SK-N-SH treated with all-trans-retinoic acid at 6 μM for 48 hours (cell line): Measurements from ENCODE around the gene TRIM40.
"Not testable (repeated sequence)": the region's sequence is repeated elsewhere in the genome, so short reads cannot be mapped to it uniquely, and the experiment has no call there.

Source experiments
- ATAC-seq: fragments of 200-7000 bp; cut with Tn5 transposase; 3 replicates; pipeline ENCODE4 v1.9.1; 2020; ENCODE audit warnings: mild to moderate bottlenecking, moderate library complexity
- ARNTL ChIP-seq: fragments of 450-650 bp; formaldehyde crosslinking; IDR thresholded peaks from 2 replicates; pipeline ENCODE4 v1.5.0; 2020; ENCODE audit warnings: low read depth, mild to moderate bottlenecking, moderate library complexity, borderline replicate concordance
- BACH2 ChIP-seq: fragments of 250-450 bp; sonication (Bioruptor Pico); IDR thresholded peaks from 2 replicates; pipeline ENCODE4 v1.9.0; 2021; ENCODE audit warnings: mild to moderate bottlenecking, borderline replicate concordance
- CSDC2 ChIP-seq: fragments of 250-450 bp; sonication (Bioruptor Pico); IDR thresholded peaks from 2 replicates; pipeline ENCODE4 v1.5.0; 2020; ENCODE audit warnings: mild to moderate bottlenecking, moderate library complexity
- ESRRG ChIP-seq: fragments of 250-450 bp; sonication (Bioruptor Pico); IDR thresholded peaks from 2 replicates; pipeline ENCODE4 v1.6.1; 2021; ENCODE audit warnings: mild to moderate bottlenecking
- ISL1 ChIP-seq: fragments of 250-450 bp; sonication (Bioruptor Pico); IDR thresholded peaks from 2 replicates; pipeline ENCODE4 v2.1.2; 2022; ENCODE audit warnings: mild to moderate bottlenecking, moderate library complexity
- OSR1 ChIP-seq: fragments of 250-450 bp; sonication (Bioruptor Pico); IDR thresholded peaks from 2 replicates; pipeline ENCODE4 v1.8.0; 2022; ENCODE audit warnings: moderate library complexity, mild to moderate bottlenecking, inconsistent platforms
- RARB ChIP-seq: fragments of 250-450 bp; sonication (Bioruptor Pico); IDR thresholded peaks from 2 replicates; pipeline ENCODE4 v1.8.0; 2021; ENCODE audit warnings: mild to moderate bottlenecking, moderate library complexity
- SNAI2 ChIP-seq: fragments of 250-450 bp; sonication (Bioruptor Pico); IDR thresholded peaks from 2 replicates; pipeline ENCODE4 v1.5.0; 2020; ENCODE audit warnings: mild to moderate bottlenecking, moderate library complexity
- TCF4 ChIP-seq: fragments of 250-450 bp; sonication (Bioruptor Pico); IDR thresholded peaks from 2 replicates; pipeline ENCODE4 v1.8.0; 2021; ENCODE audit warnings: mild to moderate bottlenecking, moderate library complexity, borderline replicate concordance
- TOX ChIP-seq: fragments of 250-450 bp; sonication (Bioruptor Pico); IDR thresholded peaks from 2 replicates; pipeline ENCODE4 v1.8.0; 2021; ENCODE audit warnings: mild to moderate bottlenecking, moderate library complexity, borderline replicate concordance
- ZC3H10 ChIP-seq: fragments of 250-450 bp; sonication (Bioruptor Pico); IDR thresholded peaks from 2 replicates; pipeline ENCODE4 v1.5.1; 2021; ENCODE audit warnings: mild to moderate bottlenecking, moderate library complexity
- ZFP3 ChIP-seq: fragments of 250-450 bp; sonication (Bioruptor Pico); IDR thresholded peaks from 2 replicates; pipeline ENCODE4 v1.5.0; 2020; ENCODE audit warnings: mild to moderate bottlenecking, moderate library complexity
- ZFP30 ChIP-seq: fragments of 450-650 bp; formaldehyde crosslinking; IDR thresholded peaks from 2 replicates; pipeline ENCODE4 v1.5.0; 2022; ENCODE audit warnings: mild to moderate bottlenecking, moderate library complexity
- ZNF565 ChIP-seq: fragments of 450-650 bp; formaldehyde crosslinking; conservative IDR thresholded peaks from 2 replicates; pipeline ENCODE4 v1.5.0; 2020; ENCODE audit warnings: low read depth, mild to moderate bottlenecking, moderate library complexity
- ZNF8 ChIP-seq: fragments of 450-650 bp; formaldehyde crosslinking; IDR thresholded peaks from 2 replicates; pipeline ENCODE4 v1.5.0; 2020; ENCODE audit warnings: mild to moderate bottlenecking, moderate library complexity
- TF ChIP-seq, protein P1 (sequence below): fragments of 250-450 bp; sonication (Bioruptor Pico); IDR thresholded peaks from 2 replicates; pipeline ENCODE4 v1.5.0; 2020; ENCODE audit warnings: mild to moderate bottlenecking, moderate library complexity
- TF ChIP-seq, protein P2 (sequence below): fragments of 250-450 bp; sonication (Bioruptor Pico); IDR thresholded peaks from 2 replicates; pipeline ENCODE4 v1.8.0; 2020; ENCODE audit warnings: mild to moderate bottlenecking, moderate library complexity, borderline replicate concordance
- TF ChIP-seq, protein P3 (sequence below): fragments of 250-450 bp; sonication (Bioruptor Pico); IDR thresholded peaks from 2 replicates; pipeline ENCODE4 v1.5.1; 2020; ENCODE audit warnings: low read depth, mild to moderate bottlenecking, moderate library complexity
- TF ChIP-seq, protein P4 (sequence below): fragments of 250-450 bp; sonication (Bioruptor Pico); IDR thresholded peaks from 2 replicates; pipeline ENCODE4 v1.5.1; 2021; ENCODE audit warnings: mild to moderate bottlenecking, moderate library complexity
- TF ChIP-seq, protein P5 (sequence below): fragments of 250-450 bp; sonication (Bioruptor Pico); IDR thresholded peaks from 2 replicates; pipeline ENCODE4 v1.8.0; 2021; ENCODE audit warnings: low read depth, mild to moderate bottlenecking, moderate library complexity, borderline replicate concordance

Gene TRIM40

DNA sequence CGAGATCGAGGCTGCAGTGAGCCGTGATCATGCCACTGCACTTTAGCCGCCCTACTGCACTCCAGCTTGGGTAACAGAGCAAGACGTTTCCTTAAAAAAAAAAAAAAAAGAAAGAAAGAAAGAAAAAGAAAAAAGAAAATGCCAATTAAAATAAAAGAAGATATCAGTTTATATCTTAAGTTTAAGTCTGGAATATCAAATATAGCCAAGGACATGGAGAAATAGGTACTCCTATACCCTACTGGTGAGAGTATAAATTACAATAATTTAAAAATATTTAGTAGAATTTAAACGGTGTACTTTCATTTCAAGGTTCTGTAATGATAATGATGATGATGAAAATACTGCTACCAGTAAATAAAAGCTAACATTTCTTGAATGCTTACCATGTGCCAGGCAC, 19.2 kb upstream of the TRIM40 start (continued):
- TF ChIP-seq, protein P1, sequence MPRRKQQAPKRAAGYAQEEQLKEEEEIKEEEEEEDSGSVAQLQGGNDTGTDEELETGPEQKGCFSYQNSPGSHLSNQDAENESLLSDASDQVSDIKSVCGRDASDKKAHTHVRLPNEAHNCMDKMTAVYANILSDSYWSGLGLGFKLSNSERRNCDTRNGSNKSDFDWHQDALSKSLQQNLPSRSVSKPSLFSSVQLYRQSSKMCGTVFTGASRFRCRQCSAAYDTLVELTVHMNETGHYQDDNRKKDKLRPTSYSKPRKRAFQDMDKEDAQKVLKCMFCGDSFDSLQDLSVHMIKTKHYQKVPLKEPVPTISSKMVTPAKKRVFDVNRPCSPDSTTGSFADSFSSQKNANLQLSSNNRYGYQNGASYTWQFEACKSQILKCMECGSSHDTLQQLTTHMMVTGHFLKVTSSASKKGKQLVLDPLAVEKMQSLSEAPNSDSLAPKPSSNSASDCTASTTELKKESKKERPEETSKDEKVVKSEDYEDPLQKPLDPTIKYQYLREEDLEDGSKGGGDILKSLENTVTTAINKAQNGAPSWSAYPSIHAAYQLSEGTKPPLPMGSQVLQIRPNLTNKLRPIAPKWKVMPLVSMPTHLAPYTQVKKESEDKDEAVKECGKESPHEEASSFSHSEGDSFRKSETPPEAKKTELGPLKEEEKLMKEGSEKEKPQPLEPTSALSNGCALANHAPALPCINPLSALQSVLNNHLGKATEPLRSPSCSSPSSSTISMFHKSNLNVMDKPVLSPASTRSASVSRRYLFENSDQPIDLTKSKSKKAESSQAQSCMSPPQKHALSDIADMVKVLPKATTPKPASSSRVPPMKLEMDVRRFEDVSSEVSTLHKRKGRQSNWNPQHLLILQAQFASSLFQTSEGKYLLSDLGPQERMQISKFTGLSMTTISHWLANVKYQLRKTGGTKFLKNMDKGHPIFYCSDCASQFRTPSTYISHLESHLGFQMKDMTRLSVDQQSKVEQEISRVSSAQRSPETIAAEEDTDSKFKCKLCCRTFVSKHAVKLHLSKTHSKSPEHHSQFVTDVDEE = no peak

DNA sequence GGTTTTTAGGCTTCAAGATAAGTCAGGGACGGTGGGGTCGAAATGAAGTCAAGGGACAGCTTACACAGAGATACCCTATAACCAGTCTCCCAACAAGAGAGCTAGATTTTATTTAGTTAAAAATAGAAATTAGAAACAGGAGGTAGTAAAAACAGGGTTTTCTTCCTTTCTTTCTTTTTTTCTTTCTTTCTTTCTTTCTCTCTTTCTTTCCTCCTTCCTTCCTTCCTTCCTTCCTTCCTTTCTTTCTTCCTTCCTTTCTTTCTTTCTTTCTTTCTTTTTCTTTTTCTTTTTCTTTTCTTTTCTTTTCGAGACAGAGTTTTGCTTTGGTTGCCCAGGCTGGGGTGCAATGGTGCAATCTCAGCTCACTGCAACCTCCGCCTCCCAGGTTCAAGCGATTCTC, 17.2 kb upstream of the TRIM40 start:
- ATAC-seq = not testable (repeated sequence)

DNA sequence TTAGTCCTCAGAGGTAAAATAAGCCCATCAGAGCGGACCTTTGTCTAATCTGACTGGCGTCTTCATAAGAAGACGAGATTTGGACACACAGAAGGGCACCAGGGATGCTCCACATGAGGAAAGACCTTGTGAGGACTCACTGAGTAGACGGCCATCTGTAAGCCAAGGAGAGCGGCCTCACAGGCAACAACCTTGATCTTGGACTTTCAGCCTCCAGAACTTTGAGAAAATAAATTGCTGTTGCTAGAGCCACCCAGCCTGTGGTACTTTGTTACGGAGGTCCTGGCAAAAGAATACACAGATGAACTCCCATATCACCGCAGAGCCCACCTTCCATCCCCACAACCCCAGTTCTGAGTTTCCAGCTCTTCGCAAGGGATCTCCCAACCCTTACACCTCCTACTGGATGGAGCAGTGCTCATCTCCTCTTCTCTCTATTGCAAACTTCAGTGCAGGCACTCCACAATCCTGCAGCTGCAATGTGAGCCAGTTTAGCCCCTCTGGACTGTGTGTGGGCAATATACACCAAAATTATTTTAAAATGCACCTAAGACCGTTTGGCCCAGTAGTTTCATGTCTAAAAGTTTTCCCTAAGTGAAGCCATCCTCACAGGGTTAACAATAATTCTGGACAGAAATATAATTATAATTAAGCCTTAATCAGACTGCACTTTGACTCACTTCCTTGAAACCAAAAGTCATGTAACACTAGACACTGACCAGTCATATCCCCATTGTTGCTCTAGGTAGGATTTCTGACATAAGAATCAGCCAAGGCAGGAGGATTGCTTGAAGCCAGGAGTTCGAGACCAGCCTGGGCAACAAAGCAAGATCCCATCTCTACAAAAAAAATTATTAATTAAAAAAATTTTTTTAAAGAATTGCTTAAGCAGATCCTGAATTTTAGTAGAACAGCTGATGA, 14.2 kb upstream of the TRIM40 start:
- ATAC-seq = no peak; the same call in 2 of the 3 replicates
- TF ChIP-seq ZC3H10 (no peak), CSDC2 (CRISPR knock-in tag) (no peak), RARB (no peak), ARNTL (CRISPR knock-in tag) (no peak), ZNF8 (CRISPR knock-in tag) (no peak), TCF4 (CRISPR knock-in tag) (no peak), BACH2 (CRISPR knock-in tag) (no peak), ZNF565 (CRISPR knock-in tag) (no peak), ZFP3 (CRISPR knock-in tag) (no peak), ISL1 (CRISPR knock-in tag) (no peak), ZFP30 (CRISPR knock-in tag) (no peak), SNAI2 (CRISPR knock-in tag) (no peak), ESRRG (CRISPR knock-in tag) (no peak), TOX (CRISPR knock-in tag) (no peak), OSR1 (no peak)
- TF ChIP-seq, protein P2, sequence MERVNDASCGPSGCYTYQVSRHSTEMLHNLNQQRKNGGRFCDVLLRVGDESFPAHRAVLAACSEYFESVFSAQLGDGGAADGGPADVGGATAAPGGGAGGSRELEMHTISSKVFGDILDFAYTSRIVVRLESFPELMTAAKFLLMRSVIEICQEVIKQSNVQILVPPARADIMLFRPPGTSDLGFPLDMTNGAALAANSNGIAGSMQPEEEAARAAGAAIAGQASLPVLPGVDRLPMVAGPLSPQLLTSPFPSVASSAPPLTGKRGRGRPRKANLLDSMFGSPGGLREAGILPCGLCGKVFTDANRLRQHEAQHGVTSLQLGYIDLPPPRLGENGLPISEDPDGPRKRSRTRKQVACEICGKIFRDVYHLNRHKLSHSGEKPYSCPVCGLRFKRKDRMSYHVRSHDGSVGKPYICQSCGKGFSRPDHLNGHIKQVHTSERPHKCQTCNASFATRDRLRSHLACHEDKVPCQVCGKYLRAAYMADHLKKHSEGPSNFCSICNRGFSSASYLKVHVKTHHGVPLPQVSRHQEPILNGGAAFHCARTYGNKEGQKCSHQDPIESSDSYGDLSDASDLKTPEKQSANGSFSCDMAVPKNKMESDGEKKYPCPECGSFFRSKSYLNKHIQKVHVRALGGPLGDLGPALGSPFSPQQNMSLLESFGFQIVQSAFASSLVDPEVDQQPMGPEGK (CRISPR knock-in tag) = no peak
- TF ChIP-seq, protein P3, sequence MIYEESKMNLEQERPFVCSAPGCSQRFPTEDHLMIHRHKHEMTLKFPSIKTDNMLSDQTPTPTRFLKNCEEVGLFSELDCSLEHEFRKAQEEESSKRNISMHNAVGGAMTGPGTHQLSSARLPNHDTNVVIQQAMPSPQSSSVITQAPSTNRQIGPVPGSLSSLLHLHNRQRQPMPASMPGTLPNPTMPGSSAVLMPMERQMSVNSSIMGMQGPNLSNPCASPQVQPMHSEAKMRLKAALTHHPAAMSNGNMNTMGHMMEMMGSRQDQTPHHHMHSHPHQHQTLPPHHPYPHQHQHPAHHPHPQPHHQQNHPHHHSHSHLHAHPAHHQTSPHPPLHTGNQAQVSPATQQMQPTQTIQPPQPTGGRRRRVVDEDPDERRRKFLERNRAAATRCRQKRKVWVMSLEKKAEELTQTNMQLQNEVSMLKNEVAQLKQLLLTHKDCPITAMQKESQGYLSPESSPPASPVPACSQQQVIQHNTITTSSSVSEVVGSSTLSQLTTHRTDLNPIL (CRISPR knock-in tag) = no peak
- TF ChIP-seq, protein P4, sequence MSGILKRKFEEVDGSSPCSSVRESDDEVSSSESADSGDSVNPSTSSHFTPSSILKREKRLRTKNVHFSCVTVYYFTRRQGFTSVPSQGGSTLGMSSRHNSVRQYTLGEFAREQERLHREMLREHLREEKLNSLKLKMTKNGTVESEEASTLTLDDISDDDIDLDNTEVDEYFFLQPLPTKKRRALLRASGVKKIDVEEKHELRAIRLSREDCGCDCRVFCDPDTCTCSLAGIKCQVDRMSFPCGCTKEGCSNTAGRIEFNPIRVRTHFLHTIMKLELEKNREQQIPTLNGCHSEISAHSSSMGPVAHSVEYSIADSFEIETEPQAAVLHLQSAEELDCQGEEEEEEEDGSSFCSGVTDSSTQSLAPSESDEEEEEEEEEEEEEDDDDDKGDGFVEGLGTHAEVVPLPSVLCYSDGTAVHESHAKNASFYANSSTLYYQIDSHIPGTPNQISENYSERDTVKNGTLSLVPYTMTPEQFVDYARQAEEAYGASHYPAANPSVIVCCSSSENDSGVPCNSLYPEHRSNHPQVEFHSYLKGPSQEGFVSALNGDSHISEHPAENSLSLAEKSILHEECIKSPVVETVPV (CRISPR knock-in tag) = no peak
- TF ChIP-seq, protein P5, sequence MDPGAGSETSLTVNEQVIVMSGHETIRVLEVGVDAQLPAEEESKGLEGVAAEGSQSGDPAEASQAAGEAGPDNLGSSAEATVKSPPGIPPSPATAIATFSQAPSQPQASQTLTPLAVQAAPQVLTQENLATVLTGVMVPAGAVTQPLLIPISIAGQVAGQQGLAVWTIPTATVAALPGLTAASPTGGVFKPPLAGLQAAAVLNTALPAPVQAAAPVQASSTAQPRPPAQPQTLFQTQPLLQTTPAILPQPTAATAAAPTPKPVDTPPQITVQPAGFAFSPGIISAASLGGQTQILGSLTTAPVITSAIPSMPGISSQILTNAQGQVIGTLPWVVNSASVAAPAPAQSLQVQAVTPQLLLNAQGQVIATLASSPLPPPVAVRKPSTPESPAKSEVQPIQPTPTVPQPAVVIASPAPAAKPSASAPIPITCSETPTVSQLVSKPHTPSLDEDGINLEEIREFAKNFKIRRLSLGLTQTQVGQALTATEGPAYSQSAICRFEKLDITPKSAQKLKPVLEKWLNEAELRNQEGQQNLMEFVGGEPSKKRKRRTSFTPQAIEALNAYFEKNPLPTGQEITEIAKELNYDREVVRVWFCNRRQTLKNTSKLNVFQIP = no peak

DNA sequence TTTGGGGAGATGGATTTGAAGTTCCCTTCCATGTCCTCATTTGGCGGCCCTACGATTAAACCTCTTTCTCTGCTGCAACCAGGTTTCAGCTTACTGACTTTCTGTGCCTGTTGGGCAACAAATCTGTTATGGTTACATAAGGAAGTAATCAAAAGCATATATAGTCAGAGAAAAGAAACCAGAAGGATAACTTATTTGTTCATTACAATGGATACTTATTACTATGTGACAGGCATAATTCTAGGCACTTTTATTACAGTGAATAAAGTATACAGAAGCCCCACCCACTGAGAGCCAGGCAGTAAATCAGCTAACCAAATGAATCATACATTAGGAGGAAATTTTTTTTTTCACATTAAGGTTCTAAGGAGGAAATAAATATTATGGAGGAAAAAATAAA, 13.4 kb upstream of the TRIM40 start:
- no peak for TF ChIP-seq ZNF565 (CRISPR knock-in tag)
- no peak for TF ChIP-seq RARB
- TF ChIP-seq ZC3H10 = no peak
- no peak for TF ChIP-seq ISL1 (CRISPR knock-in tag)
- no peak for TF ChIP-seq TOX (CRISPR knock-in tag)
- TF ChIP-seq TCF4 (CRISPR knock-in tag) = no peak
- TF ChIP-seq BACH2 (CRISPR knock-in tag) = no peak
- no peak for TF ChIP-seq ZNF8 (CRISPR knock-in tag)
- TF ChIP-seq ARNTL (CRISPR knock-in tag) = no peak
- no peak for TF ChIP-seq SNAI2 (CRISPR knock-in tag)
- no peak for ATAC-seq
